C4-2B (cell line): Measurements from ENCODE around the gene SEPTIN5.

Experiments used
- ZFX ChIP-seq: fragments of 450-650 bp; IDR thresholded peaks from 2 replicates; pipeline ENCODE4 v1.6.1; 2017
- TF ChIP-seq, protein P1 (sequence below): fragments of 450-650 bp; conservative IDR thresholded peaks from 2 replicates; pipeline ENCODE4 v1.5.1; 2017; ENCODE audit warnings: mild to moderate bottlenecking

DNA sequence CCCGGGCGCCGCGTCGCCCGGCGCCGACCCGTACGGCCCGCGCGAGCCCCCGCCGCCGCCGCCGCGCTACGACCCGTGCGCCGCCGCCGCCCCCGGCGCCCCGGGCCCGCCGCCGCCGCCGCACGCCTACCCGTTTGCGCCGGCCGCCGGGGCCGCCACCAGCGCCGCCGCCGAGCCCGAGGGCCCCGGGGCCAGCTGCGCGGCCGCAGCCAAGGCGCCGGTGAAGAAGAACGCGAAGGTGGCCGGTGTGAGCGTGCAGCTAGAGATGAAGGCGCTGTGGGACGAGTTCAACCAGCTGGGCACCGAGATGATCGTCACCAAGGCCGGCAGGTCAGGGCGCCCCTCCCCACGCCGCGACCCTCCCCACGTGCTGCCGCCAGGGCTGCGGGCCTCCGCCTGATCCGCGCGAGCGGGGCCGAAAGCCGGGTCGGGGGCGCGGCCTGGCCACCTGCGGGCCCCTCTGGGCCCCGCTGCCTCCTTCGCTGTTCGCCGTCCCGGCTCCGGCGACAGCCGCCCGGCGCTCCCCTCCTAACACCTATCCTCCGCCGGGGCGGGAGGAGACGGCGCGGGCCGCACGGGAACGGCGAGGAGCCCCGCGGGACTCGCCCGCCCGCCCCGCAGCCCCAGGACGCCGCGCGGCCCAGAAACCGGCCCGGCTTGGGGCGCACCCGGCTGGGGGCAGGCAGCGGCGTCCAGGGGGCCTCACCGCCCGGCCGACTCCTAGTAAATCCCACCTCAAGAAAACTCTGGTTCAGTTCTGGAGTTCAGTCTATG, 46.8 kb downstream of the SEPTIN5 start:
- TF ChIP-seq, protein P1, sequence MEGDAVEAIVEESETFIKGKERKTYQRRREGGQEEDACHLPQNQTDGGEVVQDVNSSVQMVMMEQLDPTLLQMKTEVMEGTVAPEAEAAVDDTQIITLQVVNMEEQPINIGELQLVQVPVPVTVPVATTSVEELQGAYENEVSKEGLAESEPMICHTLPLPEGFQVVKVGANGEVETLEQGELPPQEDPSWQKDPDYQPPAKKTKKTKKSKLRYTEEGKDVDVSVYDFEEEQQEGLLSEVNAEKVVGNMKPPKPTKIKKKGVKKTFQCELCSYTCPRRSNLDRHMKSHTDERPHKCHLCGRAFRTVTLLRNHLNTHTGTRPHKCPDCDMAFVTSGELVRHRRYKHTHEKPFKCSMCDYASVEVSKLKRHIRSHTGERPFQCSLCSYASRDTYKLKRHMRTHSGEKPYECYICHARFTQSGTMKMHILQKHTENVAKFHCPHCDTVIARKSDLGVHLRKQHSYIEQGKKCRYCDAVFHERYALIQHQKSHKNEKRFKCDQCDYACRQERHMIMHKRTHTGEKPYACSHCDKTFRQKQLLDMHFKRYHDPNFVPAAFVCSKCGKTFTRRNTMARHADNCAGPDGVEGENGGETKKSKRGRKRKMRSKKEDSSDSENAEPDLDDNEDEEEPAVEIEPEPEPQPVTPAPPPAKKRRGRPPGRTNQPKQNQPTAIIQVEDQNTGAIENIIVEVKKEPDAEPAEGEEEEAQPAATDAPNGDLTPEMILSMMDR = no peak
- peak; percentile 73 for TF ChIP-seq ZFX
